Measurements from ENCODE around the gene GABRB1.

The GABRB1 gene

DNA sequence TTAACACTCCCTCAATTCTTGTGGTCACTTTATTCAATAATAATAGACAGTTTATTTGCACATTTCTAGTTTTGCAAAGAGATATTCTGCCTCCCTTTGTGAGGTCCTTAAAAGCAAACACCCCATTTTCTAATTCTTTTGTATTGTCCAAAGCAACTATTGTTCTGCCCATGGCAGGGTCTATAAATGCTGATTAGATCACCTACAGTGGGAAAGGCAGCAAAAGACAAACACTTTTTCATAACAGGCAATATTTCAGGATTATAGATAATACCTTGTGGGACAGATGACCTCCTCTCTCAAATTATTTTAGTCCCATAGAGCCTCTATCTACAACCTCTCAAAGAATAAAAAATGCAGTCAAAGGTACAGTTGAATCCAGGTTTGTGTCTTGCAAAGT lies 403.6 kb downstream of the GABRB1 start:
- Histone ChIP-seq H3K9ac (no peak overlapping the region), H3K79me2 (ENCODE audit: insufficient read depth, low read depth) (no peaks in the 10 kb centered on the region), H2AFZ (ENCODE audit: low read depth) (no peak overlapping the region), H3K4me1 (ENCODE audit: low read depth, poor library complexity, severe bottlenecking) (no peaks in the 10 kb centered on the region), H3K27ac (no peak overlapping the region), H3K4me3 (IDR thresholded peaks at IDR 0.05; ENCODE audit: insufficient read depth, low read depth, low read length) (no peak overlapping the region), H3K27me3 (ENCODE audit: insufficient read depth, low read depth) (no peaks in the 10 kb centered on the region), H3K4me2 (no peak overlapping the region), H3K36me3 (ENCODE audit: insufficient read depth) (no peaks in the 10 kb centered on the region), H4K20me1 (ENCODE audit: insufficient read depth) (no peaks in the 10 kb centered on the region)
- TF ChIP-seq, protein P1, sequence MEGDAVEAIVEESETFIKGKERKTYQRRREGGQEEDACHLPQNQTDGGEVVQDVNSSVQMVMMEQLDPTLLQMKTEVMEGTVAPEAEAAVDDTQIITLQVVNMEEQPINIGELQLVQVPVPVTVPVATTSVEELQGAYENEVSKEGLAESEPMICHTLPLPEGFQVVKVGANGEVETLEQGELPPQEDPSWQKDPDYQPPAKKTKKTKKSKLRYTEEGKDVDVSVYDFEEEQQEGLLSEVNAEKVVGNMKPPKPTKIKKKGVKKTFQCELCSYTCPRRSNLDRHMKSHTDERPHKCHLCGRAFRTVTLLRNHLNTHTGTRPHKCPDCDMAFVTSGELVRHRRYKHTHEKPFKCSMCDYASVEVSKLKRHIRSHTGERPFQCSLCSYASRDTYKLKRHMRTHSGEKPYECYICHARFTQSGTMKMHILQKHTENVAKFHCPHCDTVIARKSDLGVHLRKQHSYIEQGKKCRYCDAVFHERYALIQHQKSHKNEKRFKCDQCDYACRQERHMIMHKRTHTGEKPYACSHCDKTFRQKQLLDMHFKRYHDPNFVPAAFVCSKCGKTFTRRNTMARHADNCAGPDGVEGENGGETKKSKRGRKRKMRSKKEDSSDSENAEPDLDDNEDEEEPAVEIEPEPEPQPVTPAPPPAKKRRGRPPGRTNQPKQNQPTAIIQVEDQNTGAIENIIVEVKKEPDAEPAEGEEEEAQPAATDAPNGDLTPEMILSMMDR (conservative IDR thresholded peaks at IDR 0.05; ENCODE audit: low read depth, low read length): no peak

DNA sequence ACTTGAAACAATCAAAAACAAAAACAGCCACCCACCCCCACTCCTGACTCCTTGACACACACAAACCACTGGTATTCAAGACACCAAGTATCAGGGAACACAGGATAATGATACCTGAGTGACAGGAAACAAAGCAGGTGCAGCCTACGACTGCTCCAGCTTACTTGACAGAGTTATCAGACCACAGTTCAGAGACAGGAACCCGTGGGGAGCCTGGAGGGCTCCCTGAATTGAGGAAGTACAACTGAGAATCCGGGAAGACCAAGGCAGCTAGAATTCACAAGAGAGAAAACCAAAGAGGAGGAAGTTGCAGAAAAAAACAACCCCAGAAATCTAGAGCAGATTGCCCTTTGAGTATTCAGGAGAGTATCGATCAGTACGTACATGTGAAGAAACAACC lies 411.6 kb downstream of the GABRB1 start:
- Histone ChIP-seq H3K4me3 (IDR thresholded peaks at IDR 0.05; ENCODE audit: insufficient read depth, low read depth, low read length) (no peak overlapping the region), H2AFZ (ENCODE audit: low read depth) (no peak overlapping the region), H3K79me2 (ENCODE audit: insufficient read depth, low read depth) (no peaks in the 10 kb centered on the region), H4K20me1 (ENCODE audit: insufficient read depth) (no peaks in the 10 kb centered on the region), H3K4me2 (no peak overlapping the region), H3K36me3 (ENCODE audit: insufficient read depth) (no peaks in the 10 kb centered on the region), H3K9ac (no peak overlapping the region), H3K27me3 (ENCODE audit: insufficient read depth, low read depth) (no peaks in the 10 kb centered on the region), H3K27ac (no peak overlapping the region), H3K4me1 (ENCODE audit: low read depth, poor library complexity, severe bottlenecking) (no peaks in the 10 kb centered on the region)
- TF ChIP-seq, protein P1 (conservative IDR thresholded peaks at IDR 0.05; ENCODE audit: low read depth, low read length): no peak

DNA sequence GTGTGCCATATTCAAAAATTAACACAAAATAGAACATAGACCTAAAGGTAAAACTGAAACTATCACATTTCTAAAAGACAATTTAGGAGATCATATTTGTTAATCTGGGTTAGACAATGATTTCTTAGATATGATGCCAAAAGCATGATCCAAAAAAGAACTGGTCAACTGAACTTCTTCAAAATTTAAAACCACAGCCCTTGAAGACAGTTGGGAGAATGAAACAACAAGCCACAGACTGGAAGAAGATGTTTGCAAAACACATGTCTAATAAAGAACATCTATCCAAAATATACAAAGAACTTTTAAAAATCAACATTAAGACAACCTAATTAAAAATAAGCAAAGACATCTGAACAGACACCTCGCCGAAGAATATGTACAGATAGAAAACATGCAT lies 412.7 kb downstream of the GABRB1 start:
- no peaks in the 10 kb centered on the region for H3K36me3 ChIP-seq (ENCODE audit: insufficient read depth)
- no peak overlapping the region for H3K27ac ChIP-seq
- no peaks in the 10 kb centered on the region for H4K20me1 ChIP-seq (ENCODE audit: insufficient read depth)
- no peaks in the 10 kb centered on the region for H3K27me3 ChIP-seq (ENCODE audit: insufficient read depth, low read depth)
- H3K4me1 ChIP-seq (ENCODE audit: low read depth, poor library complexity, severe bottlenecking): no peaks in the 10 kb centered on the region
- no peak overlapping the region for H3K9ac ChIP-seq
- H2AFZ ChIP-seq (ENCODE audit: low read depth): no peak overlapping the region
- no peak overlapping the region for H3K4me3 ChIP-seq (IDR thresholded peaks at IDR 0.05; ENCODE audit: insufficient read depth, low read depth, low read length)
- TF ChIP-seq, protein P1 (conservative IDR thresholded peaks at IDR 0.05; ENCODE audit: low read depth, low read length): no peak
- H3K79me2 ChIP-seq (ENCODE audit: insufficient read depth, low read depth): no peaks in the 10 kb centered on the region
- H3K4me2 ChIP-seq: no peak overlapping the region

DNA sequence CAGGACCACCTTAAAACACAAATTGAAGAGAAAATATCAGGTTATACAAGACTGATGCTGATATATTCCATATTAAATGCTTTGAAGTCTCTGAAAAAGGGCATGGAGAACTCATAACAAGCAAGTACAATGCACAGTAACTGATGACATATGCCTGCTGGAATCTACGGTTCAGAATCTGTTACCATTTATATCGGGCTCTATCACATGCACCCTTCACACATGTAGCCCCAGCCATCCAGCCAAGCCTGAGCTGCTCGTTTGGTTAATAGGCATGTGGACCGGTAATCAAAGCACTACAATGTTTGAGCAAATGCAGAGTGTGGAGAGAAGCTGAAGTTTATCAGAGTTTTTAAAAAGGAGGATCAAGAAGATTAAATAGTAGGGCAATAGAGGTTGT lies 420.3 kb downstream of the GABRB1 start:
- no peaks in the 10 kb centered on the region for H3K79me2 ChIP-seq (ENCODE audit: insufficient read depth, low read depth)
- H3K27me3 ChIP-seq (ENCODE audit: insufficient read depth, low read depth): no peaks in the 10 kb centered on the region
- H3K27ac ChIP-seq: no peak overlapping the region
- no peak overlapping the region for H3K4me3 ChIP-seq (IDR thresholded peaks at IDR 0.05; ENCODE audit: insufficient read depth, low read depth, low read length)
- no peaks in the 10 kb centered on the region for H4K20me1 ChIP-seq (ENCODE audit: insufficient read depth)
- H3K4me1 ChIP-seq (ENCODE audit: low read depth, poor library complexity, severe bottlenecking): no peaks in the 10 kb centered on the region
- H2AFZ ChIP-seq (ENCODE audit: low read depth): no peak overlapping the region
- H3K4me2 ChIP-seq: no peak overlapping the region
- TF ChIP-seq, protein P1 (conservative IDR thresholded peaks at IDR 0.05; ENCODE audit: low read depth, low read length): no peak
- no peaks in the 10 kb centered on the region for H3K36me3 ChIP-seq (ENCODE audit: insufficient read depth)
- H3K9ac ChIP-seq: no peak overlapping the region
